Heart right ventricle (tissue), 16 donors: ENCODE measurements around the gene MACROD2. TPM values are rescaled to one million over a fixed set of nuclear protein-coding genes. Genes with fewer than 3 reads are reported as not detected.

ENCODE experiments used
- ATAC-seq, 8 donors: fragments of 200-7000 bp; cut with Tn5 transposase; one replicate each; pipeline ENCODE4 v1.9.1; 2020; ENCODE audit warnings: mild to moderate bottlenecking in 8 of 8, moderate library complexity in 8 of 8, moderate number of reproducible peaks in 1 of 8
- DNase-seq, 2 donors: peaks; one replicate each; pipeline ENCODE4 v3.0.0-alpha.2; 2020
- H3K27ac ChIP-seq, 10 donors: fragments of 200-600 bp; sonication (generic) in 2 of 10; one replicate each; pipeline versions ENCODE4 v1.5.0 to v1.8.0; 2020 to 2022; ENCODE audit warnings: mild to moderate bottlenecking in 3 of 10
- H3K27me3 ChIP-seq, 7 donors: fragments of 200-600 bp; one replicate each; pipeline ENCODE4 v1.8.0; 2021 to 2022; ENCODE audit warnings: mild to moderate bottlenecking in 2 of 7
- H3K36me3 ChIP-seq, 9 donors: fragments of 200-600 bp; sonication (generic) in 1 of 9; one replicate each; pipeline versions ENCODE4 v1.5.0 to v1.8.0; 2020 to 2022; ENCODE audit warnings: mild to moderate bottlenecking in 2 of 9
- H3K4me1 ChIP-seq, 9 donors: fragments of 200-600 bp; sonication (generic) in 1 of 9; one replicate each; pipeline versions ENCODE4 v1.5.0 to v1.8.0; 2020 to 2022; ENCODE audit warnings: mild to moderate bottlenecking in 4 of 9
- H3K4me3 ChIP-seq, 10 donors: fragments of 200-600 bp; sonication (generic) in 2 of 10; one replicate each; pipeline versions ENCODE4 v1.5.0 to v1.8.0; 2020 to 2022; ENCODE audit warnings: mild to moderate bottlenecking in 7 of 10, moderate library complexity in 2 of 10
- H3K9me3 ChIP-seq, 11 donors: fragments of 200-600 bp in 10 of 11; sonication (generic) in 2 of 11; one replicate each; pipeline versions ENCODE4 v1.5.0 to v1.8.0; 2013 to 2022; ENCODE audit warnings: mild to moderate bottlenecking in 2 of 11, control low read depth in 1 of 11, moderate library complexity in 1 of 11
- CTCF ChIP-seq, 9 donors: fragments of 200-600 bp; sonication (generic) in 2 of 9; IDR thresholded peaks; one replicate each; pipeline versions ENCODE4 v1.5.0 to v1.8.0; 2021 to 2022; ENCODE audit warnings: antibody characterized with exemption in 9 of 9, mild to moderate bottlenecking in 5 of 9, moderate library complexity in 1 of 9
- WGBS, 2 donors: extraction: QIAGEN DNeasy Blood & Tissue Kit; methylation state at CpG; one replicate each; pipeline ENCODE4 v1.1.7; 2013; ENCODE audit warnings: inconsistent platforms in 1 of 2; 5-methylcytosine and 5-hydroxymethylcytosine counted together
- intact Hi-C, 10 donors: fragments of 100-400 bp; cut with DNase I; formaldehyde crosslinking; loops; one replicate each; pipeline versions ENCODE4 v1.11.1 to v1.14.2; 2022
- polyA plus RNA-seq, 2 donors: library from polyadenylated mRNA; stranded (reverse); fragments of 200-250 nt; gene quantifications; one replicate each; pipeline ENCODE4 v1.2.3, GENCODE V29; 2013
- total RNA-seq, 10 donors: library from RNA; stranded (reverse); fragmentation: NEBNext Ultra II Directional in 3 of 10; extraction: Animal tissue kit (Norgen Biotek cat#: 25700) in 3 of 10; gene quantifications; one replicate each; pipeline versions ENCODE4 v1.2.1 to v1.2.4, GENCODE V29; 2021 to 2023
- donor health status: Arrhythmogenic right ventricular cardiomyopathy.
- donor health status: ischemic (EF 13 %, LVEDD 7.1; RV severe dilation, severe dysfunction).
- donor health status: healthy with polysubstance abuse.
- donor health status: DM: no; HTN: yes; CAD: no.
- donor health status: DM: no; HTN: no; CAD: no.
- donor health status: ischemic (EF 25% LVEDD 6.9; RV normal size, moderate dysfunction).
- donor health status: ischemic (EF 25% LVEDD 5.7; RV mildly dilated, moderate dysfunction).
- donor health status: healthy.
- donor health status: DM: yes; HTN: yes; CAD: no.
- donor health status: Ischemic cardiomyopathy.
- donor health status: ischemic (EF 35%, LVEDD 5.7; RV mildly dilated, moderate dysfunction).
- donor health status: nonischemic (EF 11% LVEDD 7.7; RV severe dilation, severe dysfunction).
- donor health status: DM: yes; HTN: yes; CAD: no.
- donor health status: PGD.
- donor health status: ischemic (EF 29% LVEDD 5.4; RV normal size, mild dysfunction).
- donor health status: nonischemic (EF 23%, LVEDD 6.1; RV moderate dilation, normal function).

MACROD2 gene
- total and polyA plus RNA-seq, 12 donors: 0.28 to 6.4 (median 4.1) TPM

DNA sequence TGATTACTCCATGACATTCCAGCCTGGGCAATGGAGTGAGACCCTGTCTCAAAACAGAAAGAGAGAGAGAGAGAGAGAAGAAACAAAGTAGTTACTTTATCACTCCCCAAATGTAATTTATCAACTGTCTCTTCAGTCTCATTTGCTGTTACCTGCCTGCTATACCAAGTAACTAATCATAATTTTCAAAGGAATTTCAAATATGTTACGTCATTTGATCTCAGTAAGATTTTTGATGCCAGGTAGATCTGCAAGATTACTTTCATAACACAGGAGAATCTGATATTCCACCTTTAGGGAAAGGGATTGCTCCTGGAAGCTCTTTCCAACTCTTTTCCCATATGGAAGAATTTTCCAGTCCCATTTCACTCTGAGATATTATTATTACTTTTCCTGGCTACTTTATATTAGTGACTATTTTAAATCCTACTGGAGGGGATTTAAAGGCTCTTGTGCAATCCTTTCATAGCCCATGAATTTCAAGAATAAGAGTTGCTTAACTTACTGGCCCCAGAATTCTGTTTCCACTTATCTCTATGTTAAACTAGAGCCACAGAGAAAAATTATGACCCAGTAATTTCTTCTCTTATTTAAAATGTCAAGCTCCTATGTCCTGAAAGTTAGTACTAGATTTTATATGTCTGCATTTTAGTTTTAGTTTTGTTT is 732.3 kb downstream of the MACROD2 start:
- Histone ChIP-seq H3K4me3 (no peak overlapping the region), H3K27me3 (no peaks in the 10 kb centered on the region), H3K9me3 (no peaks in the 10 kb centered on the region), H3K36me3 (no peaks in the 10 kb centered on the region), H3K4me1 (no peaks in the 10 kb centered on the region), H3K27ac (no peak overlapping the region)
- intact Hi-C loops: no loop called here
- DNase-seq (no peak), ATAC-seq (no peak)
- 81 to 91% methylated on average over 1 of the region's 1 CpG for WGBS, 2 donors
- TF ChIP-seq CTCF (IDR thresholded peaks at IDR 0.05): no peak

- Histone ChIP-seq H3K27ac (no peak overlapping the region), H3K27me3 (no peaks in the 10 kb centered on the region), H3K4me3 (no peak overlapping the region), H3K9me3 (peaks cover 0 to 12% (median 0%) of the 10 kb centered on the region in 11 donors), H3K4me1 (no peaks in the 10 kb centered on the region), H3K36me3 (no peaks in the 10 kb centered on the region)
- no peak for DNase-seq
- ATAC-seq: no peak
- TF ChIP-seq CTCF (IDR thresholded peaks at IDR 0.05): no peak
- WGBS, 2 donors: 79 to 89% methylated on average over 3 of the region's 3 CpGs
- intact Hi-C loops: no loop called here
Measured at GRCh38 chr20:14729390-14729789, 734.1 kb downstream of the MACROD2 start.

DNA sequence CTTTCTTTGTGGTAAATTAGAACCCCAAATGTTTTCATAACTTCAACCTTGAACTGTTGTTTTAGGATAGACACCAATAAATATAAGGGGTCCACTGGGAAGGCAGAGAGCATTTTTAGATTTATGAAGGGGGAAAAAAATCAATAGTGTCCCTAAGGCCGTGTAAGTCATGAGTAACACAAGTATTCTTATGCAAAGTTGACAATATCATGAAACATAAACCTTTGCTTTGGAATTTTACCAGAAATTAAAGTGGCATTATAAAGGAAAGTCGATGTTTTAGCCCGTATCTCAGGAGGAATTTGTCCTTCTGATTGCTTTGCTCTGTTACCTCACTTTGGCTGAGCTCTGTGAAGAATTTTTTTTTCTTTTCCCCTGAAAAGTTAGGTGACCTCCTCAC is 737.0 kb downstream of the MACROD2 start:
- Histone ChIP-seq H3K9me3 (peaks cover 0 to 17% (median 0%) of the 10 kb centered on the region in 11 donors), H3K36me3 (no peaks in the 10 kb centered on the region), H3K27ac (no peak overlapping the region), H3K4me1 (no peaks in the 10 kb centered on the region), H3K27me3 (no peaks in the 10 kb centered on the region), H3K4me3 (no peak overlapping the region)
- TF ChIP-seq CTCF (IDR thresholded peaks at IDR 0.05): no peak
- no peak for ATAC-seq
- 73 to 81% methylated on average over 3 of the region's 3 CpGs for WGBS, 2 donors
- intact Hi-C loops: no loop called here
- no peak for DNase-seq

- no peaks in the 10 kb centered on the region for H3K4me1 ChIP-seq
- no peak overlapping the region for H3K27ac ChIP-seq
- H3K9me3 ChIP-seq: peaks cover 0 to 17% (median 0%) of the 10 kb centered on the region in 11 donors
- WGBS, 2 donors: 77 to 80% methylated on average over 1 of the region's 1 CpG
- H3K36me3 ChIP-seq: no peaks in the 10 kb centered on the region
- no peak for TF ChIP-seq CTCF (IDR thresholded peaks at IDR 0.05)
- H3K27me3 ChIP-seq: no peaks in the 10 kb centered on the region
- no peak overlapping the region for H3K4me3 ChIP-seq
- DNase-seq (no peak), ATAC-seq (no peak)
- intact Hi-C loops: no loop called here
Measured at GRCh38 chr20:14732996-14733395, 737.7 kb downstream of the MACROD2 start.
